SHP77 treated with DMSO at 0.1 percent for 48 hours (cell line): ENCODE data around the gene CDH5.
"Not testable (repeated sequence)": the region's sequence is repeated elsewhere in the genome, so short reads cannot be mapped to it uniquely, and the experiment has no call there.

Source experiments
- DNase-seq: peaks from one replicate; lab custom pipeline; 2025; lab: John Stamatoyannopoulos, UW

CDH5 gene, protein sequence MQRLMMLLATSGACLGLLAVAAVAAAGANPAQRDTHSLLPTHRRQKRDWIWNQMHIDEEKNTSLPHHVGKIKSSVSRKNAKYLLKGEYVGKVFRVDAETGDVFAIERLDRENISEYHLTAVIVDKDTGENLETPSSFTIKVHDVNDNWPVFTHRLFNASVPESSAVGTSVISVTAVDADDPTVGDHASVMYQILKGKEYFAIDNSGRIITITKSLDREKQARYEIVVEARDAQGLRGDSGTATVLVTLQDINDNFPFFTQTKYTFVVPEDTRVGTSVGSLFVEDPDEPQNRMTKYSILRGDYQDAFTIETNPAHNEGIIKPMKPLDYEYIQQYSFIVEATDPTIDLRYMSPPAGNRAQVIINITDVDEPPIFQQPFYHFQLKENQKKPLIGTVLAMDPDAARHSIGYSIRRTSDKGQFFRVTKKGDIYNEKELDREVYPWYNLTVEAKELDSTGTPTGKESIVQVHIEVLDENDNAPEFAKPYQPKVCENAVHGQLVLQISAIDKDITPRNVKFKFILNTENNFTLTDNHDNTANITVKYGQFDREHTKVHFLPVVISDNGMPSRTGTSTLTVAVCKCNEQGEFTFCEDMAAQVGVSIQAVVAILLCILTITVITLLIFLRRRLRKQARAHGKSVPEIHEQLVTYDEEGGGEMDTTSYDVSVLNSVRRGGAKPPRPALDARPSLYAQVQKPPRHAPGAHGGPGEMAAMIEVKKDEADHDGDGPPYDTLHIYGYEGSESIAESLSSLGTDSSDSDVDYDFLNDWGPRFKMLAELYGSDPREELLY

DNA sequence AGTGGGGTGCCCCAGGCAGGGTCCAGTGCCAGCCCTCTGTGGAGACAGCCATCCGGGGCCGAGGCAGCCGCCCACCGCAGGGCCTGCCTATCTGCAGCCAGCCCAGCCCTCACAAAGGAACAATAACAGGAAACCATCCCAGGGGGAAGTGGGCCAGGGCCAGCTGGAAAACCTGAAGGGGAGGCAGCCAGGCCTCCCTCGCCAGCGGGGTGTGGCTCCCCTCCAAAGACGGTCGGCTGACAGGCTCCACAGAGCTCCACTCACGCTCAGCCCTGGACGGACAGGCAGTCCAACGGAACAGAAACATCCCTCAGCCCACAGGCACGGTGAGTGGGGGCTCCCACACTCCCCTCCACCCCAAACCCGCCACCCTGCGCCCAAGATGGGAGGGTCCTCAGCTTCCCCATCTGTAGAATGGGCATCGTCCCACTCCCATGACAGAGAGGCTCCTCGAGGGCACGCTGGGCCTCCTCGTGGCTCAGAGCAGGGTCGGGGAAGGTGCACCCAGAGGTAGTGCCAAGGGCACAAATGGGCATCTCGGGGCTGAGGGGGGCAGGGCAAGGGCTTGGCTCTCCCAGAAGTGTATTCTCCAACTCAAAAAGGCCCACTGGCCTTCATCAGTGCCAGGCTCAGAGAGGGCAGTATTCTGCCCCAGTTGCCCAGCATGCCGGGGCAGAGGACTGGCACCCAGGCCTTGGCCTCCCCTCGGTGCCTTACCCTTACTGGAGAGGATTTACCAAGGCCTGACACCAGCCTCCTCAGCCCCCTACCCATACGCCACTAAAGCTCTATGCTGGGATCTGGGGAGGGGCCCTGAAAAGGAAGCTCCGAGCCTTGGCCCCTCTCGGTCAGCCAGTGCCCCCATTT is at the start of gene CDH5:
TSS of gene CDH5 (plus strand) at position 259 of the 867 bp plus-strand sequence. CDS start 12,647 bp downstream, outside the sequence.
- no peak for DNase-seq

DNA sequence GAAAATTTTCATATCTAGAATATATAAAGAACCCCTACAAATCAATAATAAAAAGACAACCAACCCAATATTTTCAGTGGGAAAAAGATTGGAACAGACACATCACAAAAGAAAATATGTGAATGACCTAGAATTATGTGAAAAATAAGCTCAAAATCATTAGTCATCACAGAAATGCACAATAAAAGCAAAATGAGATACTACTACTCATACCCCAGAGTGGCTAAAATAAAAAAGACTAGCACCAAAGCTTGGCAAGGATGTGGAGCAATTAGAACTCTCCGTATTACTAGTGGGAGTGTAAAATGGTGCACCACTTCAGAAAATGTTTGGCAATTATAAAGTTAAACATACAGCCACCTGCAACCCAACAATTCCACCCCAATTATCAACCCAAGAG is 48.0 kb upstream of the CDH5 start:
- no peak for DNase-seq

DNA sequence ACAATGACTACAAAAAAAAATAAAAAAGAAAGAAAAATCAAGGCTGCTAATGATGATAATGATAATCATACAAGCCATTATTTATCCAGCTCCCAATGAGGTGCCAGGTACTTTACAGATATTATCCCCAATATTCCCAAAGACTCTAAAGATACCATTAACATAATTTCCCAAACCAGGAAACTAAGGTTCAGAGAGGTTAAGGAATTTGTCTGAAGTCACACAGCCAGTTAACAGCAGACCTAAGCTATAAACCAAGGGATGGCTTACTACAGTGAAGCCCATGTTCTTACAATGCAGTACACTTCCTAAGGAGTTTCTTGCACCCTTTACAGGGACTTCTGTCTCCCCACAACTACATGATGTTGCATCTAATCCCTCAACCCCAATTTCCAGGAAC is 45.7 kb upstream of the CDH5 start:
- DNase-seq: no peak

DNA sequence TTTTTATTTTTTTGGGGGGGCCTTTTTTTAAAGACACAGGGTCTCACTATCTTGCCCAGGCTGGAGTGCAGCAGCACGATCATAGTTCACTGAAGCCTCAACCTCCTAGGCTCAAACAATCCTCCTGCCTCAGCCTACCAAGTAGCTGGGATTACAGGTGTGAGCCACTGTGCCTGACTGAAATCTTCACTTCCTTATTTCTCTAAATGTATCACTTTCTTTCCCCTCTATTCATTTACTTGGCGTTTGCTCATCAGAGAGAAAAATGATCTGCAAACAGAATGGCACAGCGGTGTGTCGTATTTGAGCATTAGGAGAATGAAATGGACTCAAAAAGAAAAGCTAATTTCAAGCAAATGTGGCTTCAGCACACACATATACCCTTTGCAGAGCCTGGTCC is 44.3 kb upstream of the CDH5 start:
- DNase-seq: no peak

DNA sequence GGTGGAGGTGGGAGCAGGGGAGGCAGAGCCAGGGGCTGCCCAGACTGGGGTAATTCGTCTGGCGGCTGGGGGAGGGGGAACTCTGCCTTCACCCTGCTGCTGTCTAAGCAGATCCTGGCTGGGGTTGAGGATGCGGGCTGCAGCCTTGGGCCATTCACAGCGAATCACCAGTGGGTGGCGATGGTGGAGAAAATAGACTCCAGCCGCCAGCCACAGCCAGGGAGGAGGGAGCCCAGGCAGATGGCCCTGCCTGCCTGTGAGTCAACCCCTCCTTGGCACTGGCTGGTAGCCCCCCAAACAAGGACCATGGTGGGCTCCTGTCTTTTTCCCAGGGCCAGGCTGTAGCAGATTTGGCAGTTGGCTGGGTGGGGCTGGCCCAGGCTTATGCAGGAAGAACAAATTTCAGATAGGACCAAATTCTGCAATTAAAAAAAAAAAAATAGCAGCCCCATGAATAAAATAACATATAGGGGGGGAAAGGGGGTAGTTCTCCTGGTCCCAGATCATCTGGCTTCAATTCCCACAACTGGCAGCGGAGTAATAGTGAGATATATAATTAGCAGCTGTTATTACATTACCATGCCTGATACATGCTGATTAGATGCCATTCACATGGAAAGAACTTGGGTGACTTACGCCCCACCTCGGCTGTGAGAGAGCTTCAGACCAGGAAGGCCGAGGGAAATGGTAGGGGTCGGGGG is 41.5 kb upstream of the CDH5 start:
- peak; percentile 40 for DNase-seq

DNA sequence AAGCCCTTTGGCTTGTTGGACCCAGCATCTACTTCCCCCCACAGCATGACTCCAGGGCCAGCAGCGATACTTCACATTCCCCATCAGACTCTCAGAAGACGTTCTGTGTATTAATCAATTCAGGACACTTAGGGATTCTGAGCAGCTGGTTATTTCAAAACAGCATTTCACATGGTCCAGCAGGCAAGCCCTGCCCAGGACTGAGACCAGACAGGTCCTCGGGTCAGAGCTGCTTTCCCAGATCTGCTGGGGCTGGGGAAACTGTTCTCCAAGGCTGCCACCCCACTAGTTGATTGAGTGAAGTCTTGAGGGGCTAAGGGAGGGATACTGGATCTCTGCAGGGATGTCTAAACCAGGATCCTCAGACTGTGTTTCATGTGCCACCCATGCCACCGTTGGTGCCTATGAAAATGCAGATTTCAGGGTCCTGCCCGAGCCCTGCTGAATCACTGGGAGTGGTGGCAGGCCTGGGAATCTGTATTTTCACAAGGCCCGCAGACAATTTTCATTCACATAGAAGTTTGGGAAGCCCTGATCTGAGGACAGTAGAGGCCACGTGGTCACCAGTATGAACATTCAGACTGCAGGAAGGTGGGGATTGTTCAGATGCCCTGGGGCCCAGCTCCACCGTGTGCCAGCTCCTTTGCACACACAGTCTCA is 40.6 kb upstream of the CDH5 start:
- DNase-seq: no peak

DNA sequence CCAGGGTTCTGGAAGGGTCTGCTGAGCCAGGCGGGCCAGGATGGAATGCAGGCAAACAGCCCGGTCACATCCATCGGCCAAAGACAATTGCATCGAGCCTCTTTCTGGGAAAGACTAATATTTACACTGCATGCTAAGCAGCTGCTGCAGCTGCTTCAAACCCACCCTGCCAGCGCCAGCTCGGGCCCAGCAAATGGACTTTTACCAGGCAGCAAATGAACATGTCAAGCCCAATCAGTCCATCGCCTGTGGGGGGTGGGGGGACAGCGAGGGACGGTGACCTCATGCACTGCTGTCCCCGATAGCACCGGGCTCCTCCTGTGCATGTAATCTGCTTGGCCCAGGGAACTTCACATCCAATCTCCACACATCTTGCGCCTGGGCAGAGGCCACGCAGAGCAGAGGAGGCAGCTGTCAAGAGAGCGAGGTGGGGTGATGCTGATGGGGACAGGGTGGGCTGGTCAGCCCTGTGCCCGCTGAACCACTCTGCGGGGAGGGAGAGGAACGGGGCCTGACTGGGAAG is 39.4 kb upstream of the CDH5 start:
- DNase-seq: peak; percentile 88

DNA sequence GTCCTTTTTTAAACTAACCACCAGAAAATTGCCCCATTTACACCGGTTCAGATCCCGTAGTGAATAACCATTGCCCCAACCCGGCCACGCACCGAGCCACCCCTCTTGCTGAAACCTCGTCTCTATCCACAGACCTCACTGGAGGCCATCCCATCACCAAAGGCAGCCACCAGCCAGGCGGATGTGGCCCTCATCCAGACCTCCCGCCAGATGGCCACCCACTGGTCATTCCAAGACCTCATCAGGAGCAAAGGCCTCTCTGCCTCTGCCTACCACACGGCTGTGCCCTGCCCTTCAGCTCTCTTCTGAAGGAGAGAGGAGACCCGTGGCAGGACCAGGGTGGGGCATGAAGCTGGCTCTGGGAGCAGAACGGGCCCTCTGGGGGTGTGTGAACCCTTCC is 38.2 kb upstream of the CDH5 start:
- no peak for DNase-seq

DNA sequence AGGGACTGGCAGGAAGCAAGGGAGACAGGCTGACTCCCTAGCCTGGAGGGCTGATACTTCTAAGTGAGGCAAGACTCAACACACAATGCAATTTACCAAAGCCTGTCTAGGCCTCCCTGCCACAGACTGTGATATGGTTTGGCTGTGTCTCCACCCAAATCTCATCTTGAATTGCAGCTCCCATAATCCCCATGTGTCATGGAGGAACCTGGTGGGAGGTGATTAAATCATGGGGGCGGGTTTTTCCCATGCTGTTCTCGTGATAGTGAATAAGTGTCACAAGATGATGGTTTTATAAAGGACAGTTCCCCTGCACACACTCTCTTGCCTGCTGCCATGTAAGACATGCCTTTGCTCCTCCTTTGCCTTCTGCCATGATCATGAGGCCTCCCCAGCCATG is 35.0 kb upstream of the CDH5 start:
- DNase-seq: not testable (repeated sequence)

DNA sequence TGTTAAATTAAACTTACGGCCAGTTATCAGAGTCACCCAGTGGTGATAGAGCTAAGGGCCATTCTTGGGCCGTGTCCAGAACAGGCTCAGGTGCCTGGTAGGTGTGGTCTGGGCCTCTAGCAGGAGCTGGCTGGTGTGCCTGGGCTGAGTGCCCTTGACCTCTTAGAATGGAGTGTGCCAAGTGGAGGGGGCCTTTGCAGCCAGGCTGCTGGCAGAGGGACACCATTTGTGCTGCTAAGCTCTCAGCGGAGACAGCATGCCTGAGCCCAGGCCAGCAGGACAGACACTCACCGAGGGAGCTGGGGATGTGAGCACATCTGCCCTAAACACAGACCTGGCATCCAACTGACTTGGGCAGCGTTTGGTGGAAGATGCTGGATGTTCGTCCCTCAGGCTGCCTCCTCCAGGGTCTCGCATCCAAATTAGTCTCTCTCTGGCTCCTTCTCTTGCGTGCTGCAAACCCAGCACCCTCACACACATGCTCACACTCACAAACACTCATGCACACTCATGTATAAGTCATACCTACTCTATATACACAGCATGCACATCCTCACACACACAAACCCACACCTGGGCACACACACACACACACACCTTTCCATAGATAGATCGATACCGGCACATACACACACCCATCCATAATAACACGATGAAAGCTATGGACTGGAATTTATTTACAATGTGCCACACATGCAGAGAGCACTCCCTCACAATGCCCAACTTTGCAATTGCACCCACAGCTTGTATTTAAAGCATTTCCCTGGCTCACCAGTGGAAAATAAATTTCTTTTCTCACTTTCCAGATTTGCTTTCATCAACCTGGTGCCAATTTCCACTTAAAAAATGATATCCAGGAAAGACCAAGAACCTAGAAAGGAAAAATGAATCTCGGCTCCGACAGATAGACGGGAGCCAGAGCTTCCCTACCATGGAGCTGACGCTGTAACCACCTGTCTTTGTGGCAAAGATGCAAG is 33.6 kb upstream of the CDH5 start:
- no peak for DNase-seq

DNA sequence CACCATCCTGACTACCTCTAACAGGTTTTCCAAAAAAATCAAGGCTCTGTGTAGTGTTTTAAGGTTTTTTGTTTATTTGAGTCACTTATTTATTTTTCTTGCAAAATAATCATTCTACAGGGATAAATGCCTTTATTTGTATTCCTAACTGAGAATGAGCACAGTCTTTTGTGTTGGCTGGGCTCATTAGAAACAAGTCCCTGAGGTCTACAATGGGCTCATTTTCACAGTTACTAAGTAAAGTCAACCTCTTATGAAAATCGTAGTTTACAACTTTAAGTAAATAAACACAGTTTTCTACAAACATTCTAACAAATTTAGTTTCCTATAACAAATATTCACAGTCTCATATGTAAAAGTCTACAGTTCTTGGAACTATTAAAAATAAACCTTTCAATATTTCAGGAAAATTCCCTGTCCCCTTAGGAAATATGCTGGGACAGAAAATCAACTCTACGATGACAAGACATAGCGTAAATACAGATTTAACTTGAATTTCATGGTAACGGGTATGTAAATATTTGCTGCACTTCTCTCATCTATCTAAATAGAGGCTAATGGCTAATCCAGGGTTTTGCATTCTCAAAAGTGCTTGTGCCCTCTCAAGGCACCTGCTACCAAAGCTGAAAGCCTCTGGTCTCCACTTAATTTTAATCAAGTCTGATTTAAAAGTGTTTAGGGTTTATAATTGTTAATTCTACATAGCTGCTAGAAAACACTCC is 31.5 kb upstream of the CDH5 start:
- peak; percentile 63 for DNase-seq

DNA sequence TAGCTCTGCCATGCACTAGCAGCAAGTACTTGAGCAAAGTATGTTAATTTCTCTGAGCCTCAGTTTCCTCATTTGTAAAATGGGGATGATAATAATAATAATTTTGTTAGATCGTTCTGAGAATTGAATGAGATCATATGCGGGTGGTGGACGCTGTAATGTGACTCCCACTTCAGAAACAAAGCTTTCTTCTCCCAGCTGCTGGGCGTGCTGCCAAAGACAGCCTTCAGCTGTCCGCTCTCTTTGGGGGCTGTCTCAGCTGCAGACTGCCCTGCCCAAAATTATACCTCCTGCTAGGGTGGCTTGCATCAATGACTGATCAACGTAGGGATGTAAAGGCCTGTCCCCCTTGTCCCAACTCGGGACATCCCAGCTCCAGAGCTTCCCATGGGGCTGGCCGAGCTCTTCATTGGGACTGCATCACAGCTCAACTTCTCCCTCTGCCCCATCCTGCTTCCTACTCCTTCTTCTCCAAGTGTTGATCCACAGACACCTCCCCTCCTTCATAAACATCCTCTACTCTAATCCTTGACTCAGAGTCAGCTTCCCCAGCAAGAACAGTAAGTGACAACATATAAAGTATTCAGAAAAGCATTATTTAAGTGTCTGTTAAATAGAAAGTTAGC is 30.7 kb upstream of the CDH5 start:
- DNase-seq: peak; percentile 92

DNA sequence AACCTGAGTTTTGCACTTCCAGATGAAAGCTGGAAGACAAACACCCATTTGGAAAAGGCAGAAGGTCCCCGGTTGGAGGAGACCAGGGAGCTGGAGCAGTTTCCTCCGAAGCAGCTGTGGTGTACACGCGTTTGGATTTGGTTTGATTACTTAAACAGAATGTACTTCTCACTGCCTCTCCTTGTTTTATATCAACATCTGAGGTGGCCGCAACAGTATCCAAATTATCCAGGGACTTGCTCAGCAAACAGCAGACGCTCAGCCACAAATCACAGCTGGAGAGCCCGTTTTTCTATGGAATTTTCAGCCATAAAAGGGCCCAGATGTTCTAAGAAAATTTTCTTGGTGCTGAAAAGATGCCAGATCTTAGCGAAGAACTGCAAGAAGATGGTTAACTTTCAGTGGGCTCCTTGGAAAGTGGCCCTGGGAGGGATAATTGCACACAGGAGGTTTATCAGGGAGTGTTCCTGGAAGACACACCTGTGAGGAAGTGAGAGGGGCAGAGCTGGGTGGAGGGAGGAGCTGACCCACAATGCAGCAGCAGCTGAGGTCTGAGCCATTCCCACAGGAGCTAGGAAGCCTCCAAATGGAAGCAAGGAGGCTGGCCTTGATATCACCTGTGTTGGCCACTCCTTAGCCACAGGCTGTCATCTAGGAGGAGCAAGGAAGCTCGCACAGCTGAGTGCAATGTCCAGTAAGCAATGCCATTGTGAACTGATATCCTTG is 28.9 kb upstream of the CDH5 start:
- DNase-seq: no peak

DNA sequence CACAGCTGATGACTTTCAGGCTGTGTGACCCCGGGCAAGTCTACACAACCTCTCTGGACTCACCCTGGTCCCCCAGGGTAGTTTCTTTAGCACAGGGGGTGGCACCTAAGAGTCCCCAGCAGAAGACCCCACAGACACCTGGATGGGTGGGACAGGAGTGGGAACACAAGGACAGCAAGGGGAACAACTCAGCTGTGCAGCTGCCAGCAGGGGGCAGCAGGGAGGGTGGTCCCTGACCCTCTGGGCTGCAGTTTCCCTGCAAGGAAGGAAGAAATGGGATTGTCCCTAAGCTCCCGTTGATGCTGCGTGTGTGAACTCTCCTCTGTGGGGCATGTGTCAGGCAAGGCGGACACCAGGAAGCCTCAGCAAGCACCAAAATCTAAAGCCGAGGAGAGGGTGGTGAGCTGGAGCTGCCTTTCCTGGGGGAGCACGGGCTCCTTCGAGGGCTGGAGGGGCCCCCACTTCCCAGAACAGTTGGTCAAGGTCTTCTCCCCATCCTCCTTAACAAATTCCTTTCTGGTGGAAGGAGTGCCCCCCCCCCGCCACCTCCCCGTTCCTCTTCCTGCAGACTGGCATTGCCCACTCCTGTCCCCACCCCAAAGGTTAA is 24.1 kb upstream of the CDH5 start:
- no peak for DNase-seq

DNA sequence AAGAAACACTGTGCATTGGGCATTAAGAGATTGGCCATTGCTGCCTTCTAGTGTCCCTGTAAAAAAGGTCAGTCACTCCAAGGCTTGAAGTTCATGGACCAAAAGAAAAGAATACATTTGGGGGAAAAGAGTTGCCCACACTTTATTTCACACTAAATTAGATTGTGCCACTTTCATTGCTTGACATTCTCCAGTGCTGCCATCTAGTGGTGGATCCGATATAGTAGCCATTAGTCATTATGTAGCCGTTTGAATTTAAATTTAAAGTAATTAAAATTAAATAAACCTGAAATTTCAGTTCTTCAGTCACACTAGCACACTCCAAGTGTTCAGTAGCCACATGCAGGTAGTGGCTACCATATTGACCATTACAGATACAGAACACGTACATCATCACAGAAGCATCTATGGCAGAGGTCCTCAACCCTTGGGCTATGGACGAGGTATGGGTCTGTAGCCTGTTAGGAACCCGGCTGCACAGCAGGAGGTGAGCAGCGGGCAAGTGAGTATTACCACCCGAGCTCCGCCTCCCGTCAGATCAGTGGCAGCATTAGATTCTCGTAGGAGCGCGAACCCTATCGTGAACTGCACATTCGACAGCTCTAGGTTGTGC is 21.9 kb upstream of the CDH5 start:
- peak; percentile 56 for DNase-seq

DNA sequence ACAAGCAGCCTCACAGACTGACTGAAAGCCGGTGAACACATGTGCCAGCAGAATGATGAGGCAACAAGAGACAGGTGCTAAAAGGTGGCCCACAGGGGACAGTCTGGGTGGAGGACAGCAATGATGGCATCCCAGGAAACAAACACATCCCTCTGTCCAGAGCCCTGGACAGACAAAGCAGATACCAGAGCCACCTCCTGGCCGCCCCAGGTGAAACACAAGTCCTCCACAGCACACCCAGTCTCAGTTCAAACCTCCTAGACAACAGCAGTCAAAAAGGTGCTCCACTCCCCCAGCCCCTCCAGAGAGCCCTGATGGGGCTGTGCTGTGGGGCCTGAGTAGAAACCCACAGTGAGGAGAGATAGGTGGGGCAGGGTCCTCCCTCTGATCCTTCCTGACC is 20.3 kb upstream of the CDH5 start:
- DNase-seq: peak; percentile 26

DNA sequence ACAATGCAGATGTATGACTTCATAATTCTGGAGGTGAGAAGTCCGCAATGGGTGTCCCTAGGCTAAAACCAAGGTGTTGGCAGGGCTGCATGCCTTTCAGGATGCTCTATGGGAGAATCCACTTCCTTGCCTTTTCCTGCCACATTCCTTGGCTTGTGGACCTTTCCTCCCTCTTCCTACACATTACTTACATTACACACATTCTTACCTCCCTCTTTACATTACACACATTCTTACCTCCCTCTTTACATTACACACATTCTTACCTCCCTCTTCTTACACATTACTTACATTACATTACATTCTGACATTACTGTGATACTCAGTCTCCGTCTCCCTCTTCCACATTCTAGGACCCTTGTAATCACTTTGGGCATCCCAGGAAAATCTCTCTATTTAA is 14.2 kb upstream of the CDH5 start:
- no peak for DNase-seq
